Retinal pigment epithelial cell (primary cell): Measurements from ENCODE around the gene GPN2.
"Not testable (repeated sequence)": the region's sequence is repeated elsewhere in the genome, so short reads cannot be mapped to it uniquely, and the experiment has no call there.

ENCODE experiments used
- DNase-seq: peaks from one replicate; pipeline ENCODE4 v3.0.0-alpha.2; 2010; ENCODE audit warnings: low read depth
- H3K4me3 ChIP-seq: 2 replicates; pipeline ENCODE4 v1.5.1; 2011; ENCODE audit warnings: mild to moderate bottlenecking, low read length, control low read depth, moderate library complexity
- TF ChIP-seq, protein P1 (sequence below): conservative IDR thresholded peaks from 2 replicates; pipeline ENCODE4 v1.5.1; 2011; ENCODE audit warnings: low read depth, low read length, control low read depth, inconsistent platforms

The GPN2 gene

GRCh38 chr1:26852701-26853100 lies 37.4 kb downstream of the GPN2 start:
- H3K4me3 ChIP-seq, result no peak overlapping the region
- DNase-seq, result no peak
- TF ChIP-seq, protein P1, sequence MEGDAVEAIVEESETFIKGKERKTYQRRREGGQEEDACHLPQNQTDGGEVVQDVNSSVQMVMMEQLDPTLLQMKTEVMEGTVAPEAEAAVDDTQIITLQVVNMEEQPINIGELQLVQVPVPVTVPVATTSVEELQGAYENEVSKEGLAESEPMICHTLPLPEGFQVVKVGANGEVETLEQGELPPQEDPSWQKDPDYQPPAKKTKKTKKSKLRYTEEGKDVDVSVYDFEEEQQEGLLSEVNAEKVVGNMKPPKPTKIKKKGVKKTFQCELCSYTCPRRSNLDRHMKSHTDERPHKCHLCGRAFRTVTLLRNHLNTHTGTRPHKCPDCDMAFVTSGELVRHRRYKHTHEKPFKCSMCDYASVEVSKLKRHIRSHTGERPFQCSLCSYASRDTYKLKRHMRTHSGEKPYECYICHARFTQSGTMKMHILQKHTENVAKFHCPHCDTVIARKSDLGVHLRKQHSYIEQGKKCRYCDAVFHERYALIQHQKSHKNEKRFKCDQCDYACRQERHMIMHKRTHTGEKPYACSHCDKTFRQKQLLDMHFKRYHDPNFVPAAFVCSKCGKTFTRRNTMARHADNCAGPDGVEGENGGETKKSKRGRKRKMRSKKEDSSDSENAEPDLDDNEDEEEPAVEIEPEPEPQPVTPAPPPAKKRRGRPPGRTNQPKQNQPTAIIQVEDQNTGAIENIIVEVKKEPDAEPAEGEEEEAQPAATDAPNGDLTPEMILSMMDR, result no peak

- H3K4me3 ChIP-seq, result no peak overlapping the region
- TF ChIP-seq, protein P1, result peak; percentile 31
- DNase-seq, result no peak
These were observed 38.9 kb downstream of the GPN2 start for GRCh38 chr1:26851106-26851684.

- H3K4me3 ChIP-seq, result no peak overlapping the region
- DNase-seq, result peak; percentile 84
- TF ChIP-seq, protein P1, result no peak
These were observed 40.9 kb downstream of the GPN2 start for GRCh38 chr1:26848941-26849774.

DNA sequence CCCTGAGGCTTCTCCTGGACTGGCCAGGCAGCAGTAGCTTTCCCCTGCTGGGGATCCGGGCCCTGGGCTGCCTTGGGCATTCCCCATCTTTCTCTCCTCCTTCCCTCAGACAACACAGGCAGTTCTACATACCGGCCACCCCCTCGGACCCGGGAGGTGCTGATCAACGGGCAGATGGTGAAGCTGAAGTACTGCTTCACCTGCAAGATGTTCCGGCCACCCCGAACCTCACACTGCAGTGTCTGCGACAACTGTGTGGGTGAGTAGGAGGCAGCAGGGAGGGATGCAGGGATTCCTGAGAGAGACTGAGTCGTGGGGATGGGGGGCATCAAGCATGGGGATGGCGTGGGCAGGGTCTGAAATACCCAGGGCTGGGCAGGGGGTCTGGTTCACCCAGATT lies 41.6 kb downstream of the GPN2 start:
- no peak overlapping the region for H3K4me3 ChIP-seq
- TF ChIP-seq, protein P1, result no peak
- no peak for DNase-seq

DNA sequence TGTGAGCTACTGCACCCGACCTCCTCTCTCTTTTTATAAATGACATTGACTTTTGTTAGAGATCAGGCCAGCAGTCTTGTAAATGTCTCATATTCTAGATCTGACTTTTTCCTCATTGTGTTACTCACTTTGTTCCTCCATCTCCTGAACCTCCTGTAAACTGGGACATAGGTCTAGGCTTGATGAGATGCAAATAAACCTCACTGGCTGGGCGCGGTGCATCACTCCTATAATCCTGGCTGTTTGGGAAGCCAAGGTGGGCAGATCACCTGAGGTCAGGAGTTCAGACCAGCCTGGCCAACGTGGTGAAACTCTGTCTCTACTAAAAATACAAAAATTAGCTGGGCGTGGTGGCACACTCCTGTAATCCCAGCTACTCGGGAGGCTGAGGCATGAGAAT lies 42.3 kb downstream of the GPN2 start:
- not testable (repeated sequence) for H3K4me3 ChIP-seq, DNase-seq

DNA sequence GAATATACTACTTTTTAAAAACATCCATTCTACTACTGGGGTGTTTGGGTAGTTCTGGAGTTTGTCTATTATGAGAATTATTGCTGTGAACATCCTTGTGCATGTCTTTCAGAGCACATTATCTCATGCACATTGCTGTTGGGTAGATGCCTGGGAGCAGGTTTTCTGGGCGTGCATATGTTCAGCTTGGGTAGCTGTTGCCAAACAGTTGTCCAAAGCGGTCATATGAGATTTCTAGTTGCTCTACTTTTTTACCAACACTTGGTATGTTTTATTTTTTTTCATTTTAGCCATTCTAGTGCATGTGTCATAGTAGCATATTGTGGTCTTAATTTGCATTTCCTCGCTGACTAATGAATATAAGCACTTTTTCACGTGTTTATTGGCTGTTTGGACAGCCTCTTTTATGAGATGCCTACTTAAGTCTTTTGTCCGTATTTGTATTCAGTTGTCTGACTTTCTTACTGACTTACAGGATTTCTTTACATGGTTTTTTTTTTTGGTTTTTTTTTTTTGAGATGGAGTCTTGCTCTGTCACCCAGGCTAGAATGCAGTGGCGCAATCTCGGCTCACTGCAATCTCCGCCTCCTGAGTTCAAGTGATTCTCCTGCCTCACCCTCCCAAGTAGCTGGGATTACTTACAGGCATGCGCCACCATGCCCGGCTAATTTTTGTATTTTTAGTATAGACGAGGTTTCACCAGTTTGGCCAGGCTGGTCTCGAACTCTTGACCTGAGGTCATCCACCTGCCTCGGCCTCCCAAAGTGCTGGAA lies 45.5 kb downstream of the GPN2 start:
- DNase-seq, result no peak
- no peak overlapping the region for H3K4me3 ChIP-seq
- TF ChIP-seq, protein P1, result no peak

DNA sequence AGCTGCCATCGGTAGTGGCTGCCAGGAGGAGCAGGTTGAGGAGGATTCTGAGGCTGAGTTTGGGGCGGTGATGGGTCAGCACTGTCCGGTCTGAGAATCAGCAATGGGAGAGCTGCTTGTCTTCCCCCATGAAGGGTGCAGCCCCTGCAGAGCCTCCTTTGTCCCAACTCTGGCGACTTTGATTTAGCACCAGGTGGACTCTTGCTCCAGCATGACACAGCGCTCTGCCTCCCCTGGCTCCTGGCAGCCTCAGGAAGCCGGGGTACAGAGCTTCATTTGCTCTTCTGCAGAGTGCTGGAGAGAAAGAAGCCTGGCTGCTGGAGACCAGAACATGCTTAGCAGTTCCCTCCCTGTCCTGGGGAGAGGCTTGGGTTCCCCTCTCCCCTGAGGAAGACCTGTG lies 50.3 kb downstream of the GPN2 start:
- H3K4me3 ChIP-seq, result no peak overlapping the region
- TF ChIP-seq, protein P1, result no peak
- DNase-seq, result no peak
